Nephron (organoid): ENCODE results near the gene KDM4D.
"Not testable (repeated sequence)": the region's sequence is repeated elsewhere in the genome, so short reads cannot be mapped to it uniquely, and the experiment has no call there.

Experiments used
- H3K27ac Mint-ChIP-seq, 3 experiments: 2 replicates each; pipeline ENCODE4 v1.8.0; 2020; ENCODE audit warnings: mixed read lengths in 3 of 3, mild to moderate bottlenecking in 2 of 3, moderate library complexity in 1 of 3
- H3K27me3 Mint-ChIP-seq: 2 replicates; pipeline ENCODE4 v1.8.0; 2021; ENCODE audit warnings: low read depth, mild to moderate bottlenecking, moderate library complexity, mixed read lengths
- H3K36me3 Mint-ChIP-seq: 2 replicates; pipeline ENCODE4 v1.8.0; 2020; ENCODE audit warnings: low read depth, mixed read lengths
- H3K4me1 Mint-ChIP-seq: 2 replicates; pipeline ENCODE4 v1.8.0; 2020; ENCODE audit warnings: mixed read lengths
- H3K4me3 Mint-ChIP-seq, 3 experiments: 2 replicates each; pipeline ENCODE4 v1.8.0; 2020; ENCODE audit warnings: mild to moderate bottlenecking in 3 of 3, mixed read lengths in 3 of 3, moderate library complexity in 2 of 3
- H3K9me3 Mint-ChIP-seq: 2 replicates; pipeline ENCODE4 v1.8.0; 2020; ENCODE audit warnings: mixed read lengths
- TF ChIP-seq, protein P1 (sequence below), 3 experiments: fragments of 200-600 bp; sonication (generic); IDR thresholded peaks; one replicate each; pipeline ENCODE4 v1.5.0; 2021; ENCODE audit warnings: antibody characterized with exemption in 3 of 3; ENCODE audit not compliant: unreplicated experiment in 3 of 3

Gene KDM4D

GRCh38 chr11:94926698-94927237 lies 46.7 kb upstream of the KDM4D start:
- peaks cover 4% of the 10 kb centered on the region for H3K27me3 Mint-ChIP-seq
- peaks cover 43% of the 10 kb centered on the region for H3K4me1 Mint-ChIP-seq
- no peaks in the 10 kb centered on the region for H3K36me3 Mint-ChIP-seq
- peak overlapping the region in 1 of 3 experiments; percentile 26 for H3K4me3 Mint-ChIP-seq
- peak overlapping the region; percentile 88 to 96 (median 95) for H3K27ac Mint-ChIP-seq
- TF ChIP-seq, protein P1, sequence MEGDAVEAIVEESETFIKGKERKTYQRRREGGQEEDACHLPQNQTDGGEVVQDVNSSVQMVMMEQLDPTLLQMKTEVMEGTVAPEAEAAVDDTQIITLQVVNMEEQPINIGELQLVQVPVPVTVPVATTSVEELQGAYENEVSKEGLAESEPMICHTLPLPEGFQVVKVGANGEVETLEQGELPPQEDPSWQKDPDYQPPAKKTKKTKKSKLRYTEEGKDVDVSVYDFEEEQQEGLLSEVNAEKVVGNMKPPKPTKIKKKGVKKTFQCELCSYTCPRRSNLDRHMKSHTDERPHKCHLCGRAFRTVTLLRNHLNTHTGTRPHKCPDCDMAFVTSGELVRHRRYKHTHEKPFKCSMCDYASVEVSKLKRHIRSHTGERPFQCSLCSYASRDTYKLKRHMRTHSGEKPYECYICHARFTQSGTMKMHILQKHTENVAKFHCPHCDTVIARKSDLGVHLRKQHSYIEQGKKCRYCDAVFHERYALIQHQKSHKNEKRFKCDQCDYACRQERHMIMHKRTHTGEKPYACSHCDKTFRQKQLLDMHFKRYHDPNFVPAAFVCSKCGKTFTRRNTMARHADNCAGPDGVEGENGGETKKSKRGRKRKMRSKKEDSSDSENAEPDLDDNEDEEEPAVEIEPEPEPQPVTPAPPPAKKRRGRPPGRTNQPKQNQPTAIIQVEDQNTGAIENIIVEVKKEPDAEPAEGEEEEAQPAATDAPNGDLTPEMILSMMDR (IDR thresholded peaks at IDR 0.05; ENCODE audit: unreplicated experiment in 3 of 3), result no peak
- no peaks in the 10 kb centered on the region for H3K9me3 Mint-ChIP-seq

- H3K9me3 Mint-ChIP-seq, result no peaks in the 10 kb centered on the region
- H3K4me1 Mint-ChIP-seq, result peaks cover 43% of the 10 kb centered on the region
- no peak overlapping the region for H3K4me3 Mint-ChIP-seq
- peaks cover 3% of the 10 kb centered on the region for H3K27me3 Mint-ChIP-seq
- peak overlapping the region; percentile 88 to 96 (median 95) for H3K27ac Mint-ChIP-seq
- no peaks in the 10 kb centered on the region for H3K36me3 Mint-ChIP-seq
- TF ChIP-seq, protein P1 (IDR thresholded peaks at IDR 0.05; ENCODE audit: unreplicated experiment in 3 of 3), result no peak
These were observed 45.2 kb upstream of the KDM4D start for GRCh38 chr11:94928117-94928990.

DNA sequence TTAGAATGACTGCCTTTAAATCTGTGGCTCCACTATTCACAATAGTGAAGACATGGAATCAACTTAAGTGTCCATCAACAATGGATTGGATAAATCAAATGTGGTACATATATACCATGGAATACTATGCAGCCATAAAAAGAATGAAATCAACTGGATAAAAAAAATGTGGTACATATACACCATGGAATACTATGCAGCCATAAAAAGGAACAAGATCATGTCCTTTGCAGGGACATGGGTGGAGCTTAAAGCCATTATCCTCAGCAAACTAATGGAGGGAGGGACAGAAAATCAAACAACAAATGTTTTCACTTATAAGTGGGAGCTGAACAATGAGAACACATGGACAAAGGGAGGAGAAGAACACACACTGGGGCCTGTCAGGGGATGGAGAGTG lies 41.4 kb upstream of the KDM4D start:
- H3K27ac Mint-ChIP-seq, H3K27me3 Mint-ChIP-seq, H3K4me3 Mint-ChIP-seq, H3K36me3 Mint-ChIP-seq, H3K9me3 Mint-ChIP-seq: not testable (repeated sequence)
- peaks cover 33% of the 10 kb centered on the region for H3K4me1 Mint-ChIP-seq

GRCh38 chr11:94932503-94932902 lies 41.0 kb upstream of the KDM4D start:
- peaks cover 7% of the 10 kb centered on the region for H3K27me3 Mint-ChIP-seq

GRCh38 chr11:94933223-94934130 lies 40.0 kb upstream of the KDM4D start:
- Mint-ChIP-seq H3K4me1 (peaks cover 28% of the 10 kb centered on the region), H3K4me3 (no peak overlapping the region), H3K9me3 (no peaks in the 10 kb centered on the region), H3K36me3 (no peaks in the 10 kb centered on the region), H3K27ac (peak overlapping the region; percentile 30 to 67 (median 53)), H3K27me3 (peaks cover 7% of the 10 kb centered on the region)
- TF ChIP-seq, protein P1 (IDR thresholded peaks at IDR 0.05; ENCODE audit: unreplicated experiment in 3 of 3), result no peak

More at GRCh38 chr11:94932503-94932902, 41.0 kb upstream of the KDM4D start:
- no peaks in the 10 kb centered on the region for H3K36me3 Mint-ChIP-seq
- H3K4me3 Mint-ChIP-seq, result no peak overlapping the region
- H3K9me3 Mint-ChIP-seq, result no peaks in the 10 kb centered on the region
- peaks cover 31% of the 10 kb centered on the region for H3K4me1 Mint-ChIP-seq
- H3K27ac Mint-ChIP-seq, result no peak overlapping the region
- TF ChIP-seq, protein P1 (IDR thresholded peaks at IDR 0.05; ENCODE audit: unreplicated experiment in 3 of 3), result no peak

GRCh38 chr11:94934362-94934761 lies 39.1 kb upstream of the KDM4D start:
- Mint-ChIP-seq H3K36me3 (no peaks in the 10 kb centered on the region), H3K27ac (peak overlapping the region; percentile 30 to 67 (median 53)), H3K9me3 (no peaks in the 10 kb centered on the region), H3K27me3 (peaks cover 7% of the 10 kb centered on the region), H3K4me1 (peaks cover 33% of the 10 kb centered on the region), H3K4me3 (no peak overlapping the region)
- TF ChIP-seq, protein P1 (IDR thresholded peaks at IDR 0.05; ENCODE audit: unreplicated experiment in 3 of 3), result no peak
